ENCODE results near the gene ITLN1. TPM values are rescaled to one million over a fixed set of nuclear protein-coding genes. Genes with fewer than 3 reads are reported as not detected.

ITLN1 gene
- total RNA-seq, 1 donor from 2014 or later: 0.47 TPM

DNA sequence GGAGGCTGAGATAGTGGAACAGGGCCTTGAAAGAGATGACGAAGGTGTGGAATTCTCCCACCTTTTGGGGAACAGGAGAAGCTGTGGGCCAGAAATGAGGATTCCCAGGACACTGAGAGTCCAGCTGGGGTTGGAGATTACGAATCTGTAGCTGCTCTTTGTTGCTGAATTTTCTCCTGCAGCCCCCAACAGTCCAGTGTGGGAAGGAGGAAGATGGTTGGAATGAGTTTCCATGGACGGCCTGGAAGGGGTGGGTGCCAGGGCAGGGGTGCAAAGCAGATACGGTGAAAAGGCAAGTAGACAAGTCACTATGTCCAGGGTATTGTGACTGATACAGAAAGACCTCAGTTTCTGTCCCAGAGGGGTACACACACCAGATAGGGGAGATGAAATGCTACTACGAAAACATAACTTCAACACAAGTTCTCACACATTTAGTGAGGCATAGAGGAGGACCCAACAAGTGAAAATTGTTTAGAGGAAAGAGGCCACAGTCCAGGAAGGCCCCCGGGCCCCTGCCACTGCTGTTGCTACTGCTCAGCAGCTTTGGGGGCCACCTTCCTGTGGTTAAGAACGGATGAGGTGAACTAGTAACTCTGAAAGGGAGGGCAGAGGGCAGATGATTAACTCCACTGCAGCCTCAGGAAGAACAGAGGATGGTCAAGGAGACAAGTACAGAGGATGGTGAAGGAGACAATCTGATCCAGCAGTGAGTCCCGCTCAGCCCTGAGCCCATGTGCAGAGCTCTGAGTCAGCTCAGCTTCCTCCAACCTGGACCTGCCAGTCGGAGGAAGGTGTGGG is 29.6 kb downstream of the ITLN1 start:
- no peak for DNase-seq

DNA sequence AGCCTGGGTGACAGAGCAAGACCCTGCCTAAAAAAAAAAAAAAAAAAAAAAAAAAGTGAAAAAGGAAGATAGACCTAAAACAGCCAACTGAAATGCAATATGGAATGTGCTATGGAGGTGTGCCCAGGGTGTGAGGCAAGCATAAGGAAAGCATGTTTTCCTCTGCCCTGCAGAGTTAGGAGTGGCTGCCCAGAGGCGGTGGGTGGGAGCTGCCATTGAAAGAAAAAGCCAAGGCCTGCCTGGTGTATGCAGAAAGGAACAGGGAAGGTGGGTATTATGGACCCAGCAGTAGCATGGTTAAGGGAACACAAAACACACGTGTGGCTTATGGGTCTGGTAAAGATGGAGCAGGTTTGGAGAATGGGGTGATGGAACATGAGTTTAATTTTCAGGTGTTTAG is 31.2 kb downstream of the ITLN1 start:
- no peak for DNase-seq

DNA sequence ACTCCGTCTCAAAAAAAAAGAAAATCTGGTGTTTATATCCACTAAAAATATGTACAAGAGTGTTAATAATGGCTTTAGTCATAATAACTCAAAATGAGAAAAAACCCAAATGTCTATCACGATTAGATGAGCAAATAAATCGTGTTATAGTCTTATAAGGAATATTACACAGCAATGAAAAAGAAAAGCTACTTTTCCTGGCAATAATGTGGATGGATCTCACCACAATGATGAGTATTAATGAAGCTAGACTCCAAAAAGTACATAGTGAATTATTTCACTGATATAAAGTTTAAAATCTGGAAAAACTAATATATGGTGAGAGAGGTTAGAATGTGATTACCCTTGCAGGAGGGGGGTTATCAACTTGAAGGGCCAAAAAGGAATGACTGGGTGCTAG is 32.0 kb downstream of the ITLN1 start:
- no peak for DNase-seq

DNA sequence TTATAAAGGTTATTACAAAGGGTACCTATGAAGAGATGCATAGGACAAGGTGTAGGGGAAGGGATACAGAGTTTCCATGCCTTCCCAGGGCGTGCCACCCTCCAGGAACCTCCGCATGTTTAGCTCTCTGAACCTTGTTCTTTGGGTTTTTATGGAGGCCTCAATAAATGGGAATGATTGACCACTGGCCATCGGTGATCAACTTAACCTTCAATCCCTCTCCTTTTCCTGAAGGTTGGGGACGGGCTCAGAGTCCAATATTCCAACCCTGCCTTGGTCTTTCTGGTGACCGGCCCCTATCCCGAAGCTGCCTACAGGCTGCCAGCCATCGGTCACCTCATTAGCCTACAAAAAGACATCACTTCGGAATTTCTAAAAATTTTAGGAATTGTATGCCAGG is 34.0 kb downstream of the ITLN1 start:
- no peak for DNase-seq

DNA sequence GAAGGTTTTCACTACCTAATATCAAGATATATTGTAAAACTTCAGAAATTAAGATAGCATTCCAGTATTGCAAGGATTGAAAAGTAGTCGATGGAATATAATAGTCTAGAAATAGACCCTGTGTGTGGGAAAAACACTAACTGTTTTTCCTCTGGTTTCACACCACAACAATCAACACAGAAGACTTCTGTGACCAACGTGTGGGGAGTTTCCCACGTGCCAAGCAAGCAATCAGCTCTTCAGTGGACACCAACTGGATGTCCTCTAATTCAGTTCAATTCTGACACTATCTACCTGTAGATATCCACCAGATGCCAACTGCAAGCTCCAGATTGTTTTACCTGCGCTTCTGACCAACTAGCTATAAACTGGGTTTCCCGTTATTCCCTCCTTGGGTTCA is 34.4 kb downstream of the ITLN1 start:
- DNase-seq: no peak

DNA sequence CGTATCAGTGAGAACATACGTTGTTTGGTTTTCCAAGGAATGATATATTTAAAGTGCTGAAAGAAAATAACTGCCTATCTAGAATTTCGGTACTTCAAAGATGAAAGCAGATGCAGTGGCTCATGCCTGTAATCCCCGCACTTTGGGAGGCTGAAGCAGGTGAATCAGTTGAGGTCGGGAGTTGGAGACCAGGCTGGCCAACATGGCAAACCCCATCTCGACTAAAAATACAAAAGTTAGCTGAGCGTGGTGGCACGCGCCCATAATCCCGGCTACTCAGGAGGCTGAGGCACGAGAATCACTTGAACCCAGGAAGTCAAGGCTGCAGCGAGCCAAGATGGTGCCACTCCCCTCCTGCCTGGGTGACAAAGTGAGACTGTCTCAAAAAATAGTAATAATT is 38.7 kb downstream of the ITLN1 start:
- DNase-seq: no peak

DNA sequence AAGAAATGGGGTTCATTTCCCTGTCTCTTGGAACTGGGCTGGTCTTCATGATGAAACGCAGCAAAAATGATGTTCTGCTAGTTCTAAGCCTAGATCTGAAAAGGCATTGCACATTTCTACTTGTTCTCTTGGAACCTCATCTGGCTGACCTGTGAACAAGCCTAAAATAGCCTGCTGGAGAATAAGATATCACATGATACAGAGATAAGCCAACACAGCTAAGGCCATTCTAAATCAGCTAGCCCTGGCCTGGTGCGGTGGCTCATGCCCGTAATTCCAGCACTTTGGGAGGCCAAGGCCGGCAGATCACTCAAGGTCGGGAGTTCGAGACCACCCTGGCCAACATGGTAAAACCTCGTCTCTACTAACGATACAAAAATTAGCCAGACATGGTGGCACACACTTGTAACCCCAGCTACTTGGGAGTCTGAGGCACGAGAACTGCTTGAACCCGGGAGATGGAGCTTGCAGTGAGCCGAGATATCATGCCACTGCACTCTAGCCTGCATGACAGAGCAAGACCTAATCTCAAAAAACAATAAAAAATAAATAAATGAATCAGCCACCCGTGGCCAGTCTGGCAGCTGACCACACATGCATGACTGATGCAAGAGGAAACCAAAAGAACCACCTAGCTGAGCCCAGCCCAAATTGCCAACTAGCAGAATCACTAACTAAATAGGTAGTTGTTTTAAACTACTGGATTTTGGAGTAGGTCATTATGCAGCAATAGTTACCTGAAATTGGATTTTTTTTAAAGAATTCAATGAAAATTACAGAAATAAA is 40.3 kb downstream of the ITLN1 start:
- DNase-seq: no peak

DNA sequence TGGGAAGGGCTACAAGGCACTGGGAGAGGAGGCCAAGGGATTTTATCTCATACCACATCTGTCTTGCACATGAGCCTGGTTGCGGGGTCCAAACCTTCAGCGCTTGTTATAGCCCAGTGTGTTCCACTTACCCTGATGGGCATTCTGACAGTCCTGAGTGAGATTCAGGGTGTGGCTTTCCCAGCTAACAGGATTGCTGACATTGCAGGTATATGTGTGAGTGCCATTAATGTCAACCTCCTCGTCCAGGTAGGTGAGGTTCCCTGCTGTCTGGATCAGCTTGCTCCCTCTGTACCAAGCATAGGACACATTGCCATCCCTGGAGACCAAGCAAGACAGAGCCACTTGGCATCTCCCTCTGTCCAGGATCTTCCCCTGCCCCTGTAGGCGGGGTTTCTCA is 43.9 kb downstream of the ITLN1 start:
- DNase-seq: no peak

DNA sequence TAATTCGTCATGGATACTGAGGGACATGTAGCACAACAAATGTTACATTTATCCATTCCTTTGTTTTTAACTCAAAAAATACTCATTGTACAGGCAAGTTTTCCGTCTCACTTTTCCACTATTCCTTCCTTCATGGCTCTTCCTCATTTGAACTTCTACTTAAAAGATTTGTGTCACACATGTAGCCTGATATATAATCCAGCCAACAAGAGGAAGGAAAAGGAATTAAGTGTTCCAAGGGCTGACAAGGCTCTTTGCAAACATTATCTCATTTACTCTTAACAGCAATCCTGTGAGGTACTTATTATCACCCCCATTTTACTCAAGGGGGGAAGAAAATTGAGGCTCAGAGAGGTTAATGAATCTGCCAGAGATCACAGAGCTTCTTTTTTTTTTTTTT is 45.2 kb downstream of the ITLN1 start:
- no peak for DNase-seq

DNA sequence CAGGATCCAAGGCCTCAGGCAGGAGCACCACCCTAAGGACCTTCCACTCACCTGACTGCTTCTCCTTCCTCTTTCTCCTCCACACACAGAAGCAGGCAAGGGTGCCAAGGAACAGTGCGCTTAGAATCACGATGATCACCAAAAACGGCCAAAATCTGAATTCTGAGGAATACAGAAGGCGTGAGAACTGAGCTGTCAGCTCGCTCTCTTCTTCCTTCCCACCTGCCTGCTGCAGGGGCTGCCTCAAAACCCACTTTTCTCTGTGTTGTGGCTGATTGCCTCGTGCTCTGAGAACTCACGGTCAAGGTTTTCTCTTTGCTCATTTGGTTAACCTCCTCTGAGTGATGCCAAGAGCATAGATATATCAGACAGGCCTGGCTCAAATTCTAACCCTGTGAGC is 46.1 kb downstream of the ITLN1 start:
- no peak for DNase-seq

DNA sequence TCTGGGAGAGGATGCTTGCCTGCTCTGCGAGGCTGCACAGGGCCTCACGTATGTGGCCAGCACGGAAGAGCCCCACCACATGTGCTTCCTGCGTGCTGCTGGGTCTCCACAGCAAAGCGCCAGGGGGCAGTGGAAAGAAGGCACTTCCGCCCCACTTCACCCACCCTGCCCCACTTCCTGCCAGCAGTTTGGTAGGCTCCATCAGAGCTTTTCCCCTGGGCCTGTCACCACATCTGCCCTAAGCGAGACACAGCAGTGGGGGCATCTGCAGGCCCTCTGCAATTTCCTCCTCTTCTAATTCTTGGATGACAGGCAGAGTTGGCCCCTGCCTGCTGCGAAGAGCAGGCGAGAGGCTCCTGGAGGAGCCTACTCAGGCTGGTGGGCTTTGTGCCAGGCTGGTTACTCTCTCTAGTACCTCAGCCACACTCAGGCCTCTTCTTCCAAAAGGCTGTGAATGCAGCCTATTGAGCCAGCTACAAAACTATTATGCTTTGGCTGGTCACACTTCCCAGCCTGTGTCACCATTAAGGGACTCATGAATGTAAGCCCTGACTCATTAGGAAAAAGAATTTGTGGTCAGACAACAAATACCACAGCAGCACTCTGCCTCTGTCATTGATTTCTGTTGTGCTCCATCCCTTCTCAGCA is 47.3 kb downstream of the ITLN1 start:
- no peak for DNase-seq

DNA sequence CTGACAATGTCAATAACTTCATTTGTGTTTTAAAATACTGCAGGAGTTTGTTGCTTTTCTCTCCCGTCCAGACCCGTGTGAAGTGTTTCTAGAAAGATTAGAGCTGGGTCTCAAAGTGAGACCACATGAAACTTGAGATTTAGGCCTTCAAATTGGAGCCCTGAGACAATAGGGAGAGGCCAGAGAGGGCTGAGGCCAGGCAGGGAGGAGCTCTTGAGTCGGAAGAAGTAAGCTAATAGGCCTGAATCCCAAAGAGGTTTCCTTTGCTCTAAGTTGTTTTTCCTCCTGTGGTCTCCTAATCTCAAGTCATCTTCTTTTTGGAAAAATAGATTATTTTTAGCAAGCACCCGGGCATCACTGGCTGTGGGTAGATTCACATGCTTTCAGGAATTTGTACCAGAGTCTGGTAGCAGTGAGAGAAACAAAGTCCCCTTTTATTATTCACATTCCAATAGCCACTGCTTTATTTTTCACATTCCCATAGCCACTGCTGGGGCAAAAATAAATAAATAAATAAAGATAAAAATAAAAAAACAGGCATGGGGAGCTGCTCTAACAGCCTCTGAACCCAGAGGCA is 47.9 kb downstream of the ITLN1 start:
- no peak for DNase-seq

DNA sequence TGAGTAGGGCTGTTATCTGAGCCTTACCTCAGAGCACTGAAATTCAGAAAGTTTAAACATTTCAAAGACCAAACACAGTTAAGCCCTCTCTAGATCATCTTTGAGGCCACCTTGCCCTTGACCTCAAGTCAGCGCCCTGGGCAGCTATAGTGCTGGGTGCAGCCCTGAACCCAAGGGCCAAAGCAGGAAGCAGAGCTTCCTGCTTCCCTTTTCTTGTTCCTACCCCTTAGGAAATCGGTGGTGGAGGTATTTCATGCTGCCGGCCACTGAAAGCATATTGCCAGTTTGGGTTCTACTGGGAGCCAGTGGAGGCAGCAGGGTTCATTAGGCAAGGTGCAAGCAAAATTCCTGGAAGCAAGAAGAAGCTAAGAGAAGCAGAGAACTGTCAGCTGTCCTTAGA is 48.4 kb downstream of the ITLN1 start:
- no peak for DNase-seq

DNA sequence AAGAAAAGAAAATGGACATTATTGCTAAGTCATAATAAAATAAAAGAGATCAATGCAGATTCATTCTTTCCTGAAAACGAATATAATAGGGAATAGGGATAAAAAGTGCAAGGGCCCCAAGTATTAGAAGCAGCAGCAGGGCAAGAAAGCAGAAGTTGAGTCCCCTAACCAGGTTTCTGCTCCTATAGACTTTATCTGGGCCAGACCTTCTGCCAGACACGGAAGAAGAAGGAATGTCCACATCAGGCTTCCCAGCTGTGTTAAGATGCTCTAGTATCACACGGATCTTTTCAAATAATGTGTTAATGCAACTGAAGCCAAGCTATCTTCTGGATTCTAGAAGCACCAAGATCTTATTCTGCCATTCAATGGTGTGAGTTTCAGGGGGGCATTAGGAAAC is 49.2 kb downstream of the ITLN1 start:
- no peak for DNase-seq

DNA sequence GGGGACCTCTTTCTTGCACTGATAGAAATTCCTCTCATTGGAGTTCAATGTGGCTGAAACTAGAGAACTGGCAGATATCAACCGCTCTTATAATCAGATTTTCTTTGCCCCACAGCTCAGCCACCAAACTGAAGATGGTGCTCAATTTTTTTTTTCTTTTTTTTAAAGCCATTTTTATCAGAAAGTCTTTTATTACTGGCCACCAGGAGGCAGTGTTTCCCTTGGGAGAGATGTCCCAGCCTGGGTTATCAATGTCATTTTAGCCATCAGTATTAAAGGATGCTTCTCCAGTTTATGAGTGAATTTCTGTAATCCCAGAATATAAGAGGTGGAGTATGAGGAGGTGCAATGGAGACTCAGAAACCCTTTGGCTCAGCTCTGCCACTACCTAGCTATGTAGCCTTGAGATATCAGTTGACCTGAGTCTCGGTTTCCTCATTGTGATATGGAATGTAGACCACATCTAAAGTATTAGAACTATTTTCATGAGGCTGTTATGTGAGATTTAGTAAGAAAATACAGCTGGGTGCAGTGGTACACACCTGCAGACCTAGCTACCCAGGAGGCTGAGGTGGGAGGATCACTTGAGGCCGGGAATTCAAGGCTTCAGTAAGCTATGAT is 49.9 kb downstream of the ITLN1 start:
- DNase-seq: no peak

DNA sequence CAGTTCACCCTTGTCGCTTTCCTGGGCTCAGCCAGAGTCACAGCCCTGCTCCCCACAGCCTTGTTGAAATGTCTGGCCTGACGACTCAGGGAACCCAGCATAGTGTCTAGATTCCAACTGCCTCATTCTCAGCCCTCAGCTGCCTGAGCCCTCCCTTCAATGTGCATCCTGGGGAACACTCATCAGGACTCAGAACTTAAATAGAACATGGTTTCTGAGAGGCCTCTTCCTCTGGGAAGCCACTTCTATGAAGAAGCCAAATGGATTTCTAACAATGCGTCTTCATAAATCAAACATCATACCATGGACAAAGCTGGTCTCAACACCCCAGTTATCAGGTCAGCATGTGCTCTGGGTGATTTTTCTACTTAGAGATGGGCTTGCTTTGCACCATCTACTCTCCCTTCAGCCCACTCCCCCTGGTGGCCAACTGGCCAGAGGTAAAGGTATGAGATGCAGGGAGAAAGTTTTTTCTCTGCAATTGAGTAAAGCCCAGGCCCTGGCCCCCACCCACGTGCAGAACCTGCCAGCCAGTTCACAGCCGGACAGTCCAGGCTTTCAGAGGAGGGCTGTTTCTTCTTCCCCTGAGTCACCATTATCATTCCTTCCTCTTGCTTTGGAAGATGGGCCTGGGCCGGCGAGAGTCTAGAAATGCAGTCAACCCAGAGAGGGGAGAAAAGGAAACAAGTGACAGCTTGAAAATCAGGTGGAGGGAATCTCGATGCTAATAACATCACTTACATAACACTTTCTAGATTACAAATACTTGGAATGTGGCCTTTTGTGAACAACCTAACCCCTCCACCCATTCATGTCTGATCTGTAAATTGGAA is 54.4 kb downstream of the ITLN1 start:
- DNase-seq: no peak

DNA sequence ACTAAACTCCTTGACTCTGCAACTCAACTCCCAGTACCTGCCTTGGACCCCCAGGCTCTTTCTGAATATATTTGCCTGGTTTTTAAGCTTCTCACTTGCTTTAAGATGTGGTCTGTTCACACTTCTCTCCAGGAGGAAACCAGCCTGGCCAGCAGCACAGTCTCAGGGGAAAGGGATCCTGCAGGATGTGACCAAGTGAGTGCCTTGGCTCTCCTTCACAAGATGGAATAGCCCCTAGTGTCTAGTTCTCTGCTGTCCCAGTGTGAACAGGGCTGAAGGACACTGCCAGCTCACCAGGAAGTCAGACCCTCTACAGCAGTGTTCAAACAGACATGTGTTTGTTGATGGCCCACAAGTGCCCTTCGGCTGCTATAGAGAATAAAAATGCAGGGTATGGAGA is 55.2 kb downstream of the ITLN1 start:
- DNase-seq: no peak

DNA sequence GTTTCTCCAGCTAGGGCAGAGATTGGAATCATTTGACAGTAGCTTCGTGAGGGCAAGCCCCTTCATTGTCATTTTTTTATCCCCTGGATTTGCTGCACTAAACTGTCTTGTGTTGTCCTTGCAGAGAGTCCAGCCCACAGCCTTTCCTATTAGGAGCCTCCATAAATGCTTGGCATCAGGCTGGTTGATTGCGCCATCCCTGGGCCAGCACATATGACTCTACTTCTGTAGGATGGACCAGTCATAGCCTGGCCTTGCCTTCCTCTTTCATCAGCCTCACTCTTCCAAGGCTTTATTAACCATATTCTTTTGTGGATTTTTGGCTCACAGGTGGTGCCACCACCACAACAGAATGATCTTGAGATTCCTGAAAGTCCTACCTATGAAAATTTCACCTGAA is 57.6 kb downstream of the ITLN1 start:
- no peak for DNase-seq

DNA sequence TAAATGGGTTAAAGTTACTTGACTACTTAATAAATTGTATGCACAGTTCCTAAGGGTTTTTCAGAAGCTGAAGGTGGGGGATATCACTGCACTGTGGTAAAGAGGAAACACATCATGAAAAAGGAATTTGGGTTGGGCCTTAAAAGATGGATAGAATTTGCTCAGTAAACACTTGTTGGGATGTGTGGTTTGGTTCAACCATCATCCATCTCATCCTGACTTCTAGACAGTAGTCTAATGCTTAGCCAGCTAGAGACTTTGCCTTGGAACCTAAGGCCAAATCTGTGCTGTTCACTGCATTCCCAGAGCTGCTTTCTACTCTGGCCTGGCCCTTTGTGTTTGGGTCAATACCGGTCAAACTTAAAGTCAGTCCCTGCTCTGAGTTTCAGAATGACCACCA is 58.4 kb downstream of the ITLN1 start:
- DNase-seq: no peak

Measured in occipital lobe (tissue), 2 donors.